Activated CD8-positive, alpha-beta T cell treated with anti-CD3 and anti-CD28 coated beads for 36 hours (primary cell): ENCODE data around the gene KIF2A. TPM values are rescaled to one million over a fixed set of nuclear protein-coding genes. Genes with fewer than 3 reads are reported as not detected.

Source experiments
- ATAC-seq: fragments of 200-7000 bp; cut with Tn5 transposase; one replicate; pipeline ENCODE4 v1.10.0; 2021; ENCODE audit warnings: mild to moderate bottlenecking, moderate library complexity
- CTCF ChIA-PET: fragments of 350-600 bp; sonication (Branson Sonifier 250); formaldehyde crosslinking; loops from one replicate; lab custom pipeline; 2021; ENCODE audit warnings: antibody characterized with exemption; lab: Charles Lee
- POLR2A ChIA-PET: fragments of 350-600 bp; sonication (Branson Sonifier 250); formaldehyde crosslinking; loops from one replicate; lab custom pipeline; 2021; ENCODE audit warnings: antibody characterized with exemption; lab: Charles Lee
- DNase-seq: peaks from one replicate; pipeline ENCODE4 v3.0.0-alpha.2; 2020
- H3K27ac Mint-ChIP-seq: one replicate; pipeline ENCODE4 v1.8.0; 2021; ENCODE audit warnings: mild to moderate bottlenecking, mixed read lengths
- H3K27me3 Mint-ChIP-seq: one replicate; pipeline ENCODE4 v1.8.0; 2021; ENCODE audit warnings: mixed read lengths
- H3K36me3 Mint-ChIP-seq: one replicate; pipeline ENCODE4 v1.8.0; 2021; ENCODE audit warnings: low read depth, mixed read lengths
- H3K4me1 Mint-ChIP-seq: one replicate; pipeline ENCODE4 v1.8.0; 2021; ENCODE audit warnings: low read depth, mixed read lengths
- H3K4me3 Mint-ChIP-seq: one replicate; pipeline ENCODE4 v1.8.0; 2021; ENCODE audit warnings: mild to moderate bottlenecking, moderate library complexity, mixed read lengths
- H3K9me3 Mint-ChIP-seq: one replicate; pipeline ENCODE4 v1.8.0; 2021; ENCODE audit warnings: mixed read lengths
- CTCF ChIP-seq: fragments of 200-600 bp; IDR thresholded peaks from one replicate; pipeline ENCODE4 v1.8.0; 2022; ENCODE audit warnings: antibody characterized with exemption, mild to moderate bottlenecking
- intact Hi-C: fragments of 100-400 bp; cut with micrococcal nuclease; formaldehyde crosslinking; loops from one replicate; pipeline ENCODE4 v1.10.0; 2022
- total RNA-seq, 2 experiments: library from RNA; stranded (reverse); gene quantifications; one replicate each; pipeline ENCODE4 v1.2.3, GENCODE V29; 2021

KIF2A gene
- total RNA-seq, 2 experiments from 2014 or later = 251 to 257 TPM

DNA sequence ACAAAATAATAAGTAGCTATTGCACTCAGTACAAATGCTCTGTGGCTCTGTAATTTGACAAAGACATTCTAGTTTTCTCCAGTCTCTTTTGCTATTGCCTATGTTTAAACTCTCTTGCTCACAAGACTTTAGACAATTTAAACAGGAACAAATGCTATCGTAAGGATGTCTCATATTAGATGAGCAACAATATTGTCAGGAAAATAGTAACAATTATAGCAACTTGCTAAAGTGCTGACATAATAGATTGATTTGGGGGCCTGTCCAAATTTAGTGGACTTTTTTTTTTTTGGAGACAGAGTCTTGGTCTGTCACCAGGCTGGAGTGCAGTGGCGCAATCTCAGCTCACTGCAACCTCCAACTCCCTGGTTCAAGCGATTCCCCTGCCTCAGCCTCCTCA is 11.8 kb downstream of the KIF2A start:
- intact Hi-C loops = no loop called here
- POLR2A ChIA-PET = interaction anchor here (1.0 to 5.3 kb wide), 8 partner anchors 9 to 48 kb away, joined by 3 to 28 read pairs (median 4); partner anchors contain the start of gene KIF2A
- no peak for TF ChIP-seq CTCF
- H3K27me3 Mint-ChIP-seq = no peaks in the 10 kb centered on the region
- H3K4me1 Mint-ChIP-seq = peaks cover 76% of the 10 kb centered on the region
- no peak overlapping the region for H3K4me3 Mint-ChIP-seq
- ATAC-seq (no peak), DNase-seq (no peak)
- H3K9me3 Mint-ChIP-seq = no peaks in the 10 kb centered on the region
- H3K27ac Mint-ChIP-seq = peak overlapping the region; percentile 55
- peaks cover 59% of the 10 kb centered on the region for H3K36me3 Mint-ChIP-seq
- CTCF ChIA-PET = interaction anchor here (0.6 to 2.1 kb wide), 7 partner anchors 9 to 93 kb away, joined by 3 to 6 read pairs (median 4); no protein-coding TSS in a partner anchor

GRCh38 chr5:62322484-62322883 is 16.5 kb downstream of the KIF2A start:
- Mint-ChIP-seq H3K9me3 (no peaks in the 10 kb centered on the region), H3K36me3 (peaks cover 69% of the 10 kb centered on the region), H3K4me1 (peaks cover 82% of the 10 kb centered on the region), H3K27ac (no peak overlapping the region), H3K27me3 (no peaks in the 10 kb centered on the region), H3K4me3 (no peak overlapping the region)
- ChIA-PET CTCF (no interaction called here), POLR2A (interaction anchor here (1.2 to 4.1 kb wide), 3 partner anchors 7 to 25 kb away, joined by 3 to 22 read pairs (median 7); no protein-coding TSS in a partner anchor)
- no peak for TF ChIP-seq CTCF
- ATAC-seq (no peak), DNase-seq (no peak)
- intact Hi-C loops = no loop called here

DNA sequence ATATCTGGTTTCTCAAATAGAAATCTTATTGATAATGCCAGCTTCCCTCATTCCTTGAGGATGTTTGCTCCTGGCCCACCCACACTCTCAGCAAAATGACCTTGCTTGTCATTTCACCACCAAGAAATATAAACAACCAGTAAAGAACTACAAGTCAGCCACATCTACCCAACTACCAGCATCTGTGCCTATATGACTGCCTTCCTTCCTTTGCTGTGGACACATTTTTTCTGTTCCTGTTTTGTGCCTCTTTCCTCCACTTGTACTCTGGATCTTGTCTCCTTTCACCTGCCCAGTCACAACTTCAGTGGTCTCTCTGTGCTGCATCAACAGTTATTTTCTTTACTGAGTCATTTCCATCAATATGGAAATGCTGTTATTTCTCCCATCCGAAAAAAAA is 20.3 kb downstream of the KIF2A start:
- Mint-ChIP-seq H3K27me3 (no peaks in the 10 kb centered on the region), H3K9me3 (no peaks in the 10 kb centered on the region), H3K4me3 (no peak overlapping the region), H3K4me1 (peaks cover 76% of the 10 kb centered on the region), H3K27ac (peak overlapping the region; percentile 36), H3K36me3 (peaks cover 54% of the 10 kb centered on the region)
- ATAC-seq = peak; percentile 48
- POLR2A ChIA-PET = interaction anchor here (1.1 to 4.1 kb wide), 4 partner anchors 9 to 67 kb away, joined by 3 to 22 read pairs (median 14); no protein-coding TSS in a partner anchor
- intact Hi-C loops = no loop called here
- DNase-seq = no peak
- CTCF ChIA-PET = interaction anchor here (1.1 to 1.2 kb wide), 3 partner anchors 9 to 102 kb away, joined by 3 to 6 read pairs (median 3); no protein-coding TSS in a partner anchor
- no peak for TF ChIP-seq CTCF

- no peak for TF ChIP-seq CTCF
- DNase-seq (no peak), ATAC-seq (peak; percentile 10)
- H3K9me3 Mint-ChIP-seq = no peaks in the 10 kb centered on the region
- H3K4me3 Mint-ChIP-seq = no peak overlapping the region
- POLR2A ChIA-PET = interaction anchor here (1.1 to 4.5 kb wide), 4 partner anchors 9 to 67 kb away, joined by 3 to 28 read pairs (median 12); no protein-coding TSS in a partner anchor
- peak overlapping the region; percentile 36 for H3K27ac Mint-ChIP-seq
- CTCF ChIA-PET = interaction anchor here (1.2 kb wide), 1 partner anchor 103 kb away, joined by 6 read pairs; no protein-coding TSS in a partner anchor
- peaks cover 75% of the 10 kb centered on the region for H3K4me1 Mint-ChIP-seq
- peaks cover 50% of the 10 kb centered on the region for H3K36me3 Mint-ChIP-seq
- no peaks in the 10 kb centered on the region for H3K27me3 Mint-ChIP-seq
- intact Hi-C loops = no loop called here
Measured at GRCh38 chr5:62326702-62327101, 20.7 kb downstream of the KIF2A start.
